GM19328 (cell line): ENCODE results near the gene SNX13.
"Not testable (repeated sequence)": the region's sequence is repeated elsewhere in the genome, so short reads cannot be mapped to it uniquely, and the experiment has no call there.

Source experiments
- ATAC-seq: cut with Tn5 transposase; IDR thresholded peaks from one replicate; pipeline ENCODE4 v1.9.1; 2021; ENCODE audit warnings: mild to moderate bottlenecking, moderate library complexity; ENCODE audit not compliant: unreplicated experiment

SNX13 gene

GRCh38 chr7:17913250-17913649, 27.0 kb downstream of the SNX13 start:
- no peak for ATAC-seq

DNA sequence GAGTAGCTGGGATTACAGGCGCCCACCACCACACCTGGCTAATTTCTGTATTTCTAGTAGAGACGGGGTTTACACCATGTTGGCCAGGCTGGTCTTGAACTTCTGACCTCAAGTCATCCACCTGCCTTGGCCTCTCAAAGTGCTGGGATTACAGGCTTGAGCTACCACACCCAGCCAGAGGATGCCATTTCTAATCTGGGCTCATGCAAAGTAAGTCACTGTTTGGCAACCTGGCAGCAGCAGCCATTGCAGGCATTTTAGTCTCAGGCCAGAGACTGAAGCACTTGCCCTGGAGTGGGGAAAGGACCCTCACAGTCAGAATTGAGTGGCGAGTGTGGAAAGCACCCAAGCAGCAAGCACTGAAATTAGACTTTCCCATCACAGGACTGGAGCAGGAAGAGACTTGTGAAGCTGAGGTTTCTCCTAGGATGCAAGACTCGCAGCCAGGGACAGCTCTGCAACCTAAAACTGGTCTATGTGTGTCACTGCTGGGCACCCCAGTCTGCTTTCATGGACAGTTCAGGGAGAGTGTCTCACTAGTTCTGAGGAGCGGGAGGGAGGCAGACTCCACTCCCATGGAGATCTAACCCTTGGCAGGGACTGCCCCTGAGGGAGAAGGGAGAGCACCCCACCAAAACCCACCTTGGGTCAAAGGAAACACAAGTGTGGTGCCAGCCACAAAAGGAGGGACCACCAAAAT, 27.6 kb downstream of the SNX13 start:
- ATAC-seq: no peak

- no peak for ATAC-seq
These were observed 28.2 kb downstream of the SNX13 start for GRCh38 chr7:17912050-17912449.

GRCh38 chr7:17910377-17910776, 29.9 kb downstream of the SNX13 start:
- ATAC-seq: no peak

- ATAC-seq: not testable (repeated sequence)
These were observed 31.0 kb downstream of the SNX13 start for GRCh38 chr7:17909310-17909709.

- no peak for ATAC-seq
These were observed 33.3 kb downstream of the SNX13 start for GRCh38 chr7:17907014-17907413.

DNA sequence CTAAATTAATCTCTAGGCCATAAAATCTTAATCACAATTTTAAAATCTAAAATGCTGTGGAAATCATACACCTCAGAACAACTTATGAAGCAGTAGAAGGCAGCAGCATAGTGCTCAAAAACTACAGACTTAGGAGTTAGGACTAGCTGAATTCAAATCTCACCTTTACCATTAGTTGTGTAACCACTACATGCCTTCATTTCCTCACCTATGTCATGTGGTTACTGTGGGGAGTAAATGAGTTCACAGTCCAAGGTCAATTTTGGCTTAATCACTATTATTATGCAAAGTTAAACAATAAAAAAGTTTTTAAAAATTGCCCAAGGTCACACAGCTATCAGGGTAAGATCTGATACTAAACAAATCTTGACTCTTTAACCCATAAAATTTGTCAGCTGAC, 37.0 kb downstream of the SNX13 start:
- ATAC-seq: no peak

DNA sequence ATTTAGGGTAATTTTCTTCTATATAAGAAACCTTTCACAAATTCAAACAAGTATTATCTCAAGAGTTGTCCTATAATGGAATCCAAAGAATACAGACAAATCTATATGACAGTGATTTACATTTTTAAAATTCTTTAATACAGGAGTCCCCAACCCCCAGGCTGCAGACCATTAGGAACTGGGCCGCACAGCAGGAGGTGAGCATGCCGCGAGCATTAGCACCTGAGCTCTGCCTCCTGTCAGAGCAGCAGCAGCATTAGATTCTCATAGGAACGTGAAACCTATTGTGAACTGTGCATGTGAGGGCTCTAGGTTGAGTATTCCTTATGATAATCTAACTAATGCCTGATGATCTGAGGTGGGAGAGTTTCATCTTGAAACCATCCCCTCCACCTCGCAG, 37.7 kb downstream of the SNX13 start:
- no peak for ATAC-seq

GRCh38 chr7:17900464-17900863, 39.8 kb downstream of the SNX13 start:
- no peak for ATAC-seq

DNA sequence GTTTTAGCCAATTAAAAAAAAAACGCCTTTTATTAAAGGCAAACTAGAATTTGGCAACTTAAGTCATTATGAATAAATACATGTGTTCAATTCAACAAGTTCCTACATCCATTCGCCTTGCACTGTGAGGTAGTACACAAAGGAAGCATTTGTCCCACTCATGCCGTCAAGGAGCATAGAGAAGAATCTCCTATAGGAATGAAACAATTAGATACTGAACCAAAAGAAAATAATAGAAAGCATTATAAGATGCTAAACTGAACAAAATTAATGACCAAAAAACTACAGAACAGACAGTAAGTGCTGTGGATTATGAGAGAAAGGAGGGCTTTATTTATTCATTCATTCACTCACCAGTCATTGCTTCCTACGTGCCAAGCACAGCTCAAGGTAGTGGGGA, 42.2 kb downstream of the SNX13 start:
- no peak for ATAC-seq

GRCh38 chr7:17887286-17887685, 53.0 kb downstream of the SNX13 start:
- ATAC-seq: no peak

DNA sequence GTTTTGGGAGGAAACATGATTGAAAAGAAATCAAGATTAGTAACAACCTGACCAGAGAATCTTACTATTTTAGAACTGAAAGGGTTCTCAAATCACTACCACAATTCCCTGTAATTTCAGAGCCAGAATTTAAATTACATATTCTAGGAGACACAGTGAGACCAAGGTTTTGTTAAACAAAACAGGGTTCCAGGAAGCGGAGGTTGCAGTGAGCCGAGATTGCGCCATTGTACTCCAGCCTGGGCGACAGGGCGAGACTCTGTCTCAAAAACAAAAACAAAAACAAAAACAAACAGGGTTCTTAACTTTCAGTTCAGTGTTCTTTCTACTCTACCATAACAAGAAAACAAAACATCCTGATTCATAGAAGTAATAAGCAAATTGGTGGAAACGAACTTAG, 57.6 kb downstream of the SNX13 start:
- no peak for ATAC-seq

DNA sequence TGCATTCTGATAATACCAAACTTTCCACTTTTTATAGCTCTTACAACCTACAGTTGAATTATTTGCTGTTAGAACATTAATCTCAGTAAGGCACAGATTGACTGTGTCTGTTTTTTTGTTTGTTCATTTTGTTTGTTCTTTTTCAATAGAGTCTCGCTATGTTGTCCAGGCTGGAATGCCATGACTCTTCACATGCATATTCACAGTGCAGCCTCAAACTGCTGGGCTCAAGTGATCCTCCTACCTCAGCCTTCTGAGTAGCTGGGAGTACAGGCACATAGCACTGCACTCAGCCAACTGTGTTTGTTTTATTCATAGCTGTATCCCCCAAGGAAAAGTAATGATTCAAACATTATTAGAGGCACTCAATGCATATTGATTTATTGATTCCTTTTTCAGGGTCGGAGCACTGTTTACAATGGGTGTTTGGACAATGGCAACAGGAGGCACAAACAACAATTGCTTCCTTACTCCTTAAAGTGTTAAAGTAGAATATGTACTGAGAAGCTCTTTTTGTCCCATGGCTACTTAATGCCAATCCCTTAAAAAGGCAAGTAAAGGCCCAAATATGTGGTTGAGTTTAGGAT, 61.1 kb downstream of the SNX13 start:
- no peak for ATAC-seq

GRCh38 chr7:17878627-17879026, 61.7 kb downstream of the SNX13 start:
- no peak for ATAC-seq

- no peak for ATAC-seq
These were observed 68.3 kb downstream of the SNX13 start for GRCh38 chr7:17871815-17872533.

GRCh38 chr7:17870406-17870805, 69.9 kb downstream of the SNX13 start:
- no peak for ATAC-seq

DNA sequence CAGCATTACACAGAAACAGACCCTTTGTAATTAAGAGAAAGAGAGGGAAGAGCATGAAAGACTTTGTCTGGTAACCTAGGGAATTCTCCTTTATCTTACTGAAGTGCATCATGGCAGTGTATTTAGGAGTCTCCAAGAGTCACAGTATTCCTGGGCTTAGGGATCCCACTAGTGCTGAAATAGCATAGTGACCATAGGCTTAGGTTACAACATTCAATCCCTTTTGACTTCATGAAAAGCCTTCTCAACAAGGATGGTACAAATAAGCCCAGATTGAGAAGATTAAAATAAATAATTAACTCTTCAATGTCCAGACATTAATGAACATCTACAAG, 76.5 kb downstream of the SNX13 start:
- no peak for ATAC-seq

DNA sequence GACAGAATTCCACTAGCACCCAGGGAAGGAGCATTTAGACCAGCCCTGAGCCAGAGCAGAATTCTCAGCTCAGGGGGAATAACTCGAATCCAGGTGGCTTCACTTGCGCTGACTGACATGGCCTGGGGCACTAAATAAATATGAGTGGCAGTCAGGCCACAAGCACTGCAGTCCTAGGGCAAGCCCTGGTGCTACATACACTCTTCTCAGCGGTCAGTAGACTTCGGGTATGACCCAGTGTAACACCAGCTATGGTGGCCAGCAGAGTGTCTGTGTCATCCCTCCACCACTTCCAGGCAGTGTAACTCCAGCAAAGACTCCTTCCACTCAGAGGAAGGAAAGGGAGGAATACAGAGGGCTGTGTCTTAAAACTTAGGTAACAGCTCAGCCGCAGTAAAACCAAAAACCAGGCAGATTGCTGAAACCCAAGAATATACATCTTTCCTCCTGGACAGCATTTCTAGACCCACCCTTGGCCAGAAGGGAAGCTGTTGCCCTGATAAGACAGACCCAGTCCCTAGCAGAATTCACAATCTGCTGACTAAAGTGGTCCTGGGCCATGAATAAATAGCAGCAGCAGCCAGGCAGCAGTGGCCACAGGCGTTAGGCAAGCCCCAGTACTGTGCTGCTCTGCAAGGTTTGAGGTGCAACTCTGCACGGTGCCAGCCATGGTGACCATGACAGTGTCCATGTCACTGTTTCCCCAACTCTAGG, 77.0 kb downstream of the SNX13 start:
- ATAC-seq: no peak

DNA sequence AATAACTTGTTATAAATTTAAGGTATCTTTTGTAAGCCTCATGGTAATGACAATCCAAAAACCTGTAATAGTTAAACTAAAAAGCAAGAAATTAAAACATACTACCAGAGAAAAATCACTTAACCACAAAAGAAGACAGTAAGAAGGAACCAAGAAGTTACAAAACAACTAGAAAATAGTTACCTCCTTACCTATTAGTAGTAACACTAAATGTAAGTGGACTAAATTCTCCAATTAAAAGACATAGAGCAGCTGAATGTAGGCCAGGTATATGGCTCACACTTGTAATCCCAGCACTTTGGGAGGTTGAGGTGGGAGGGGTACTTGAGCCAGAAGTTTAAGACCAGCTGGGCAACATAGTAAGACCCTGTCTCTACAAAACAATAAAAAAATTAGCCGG, 84.0 kb downstream of the SNX13 start:
- ATAC-seq: no peak

DNA sequence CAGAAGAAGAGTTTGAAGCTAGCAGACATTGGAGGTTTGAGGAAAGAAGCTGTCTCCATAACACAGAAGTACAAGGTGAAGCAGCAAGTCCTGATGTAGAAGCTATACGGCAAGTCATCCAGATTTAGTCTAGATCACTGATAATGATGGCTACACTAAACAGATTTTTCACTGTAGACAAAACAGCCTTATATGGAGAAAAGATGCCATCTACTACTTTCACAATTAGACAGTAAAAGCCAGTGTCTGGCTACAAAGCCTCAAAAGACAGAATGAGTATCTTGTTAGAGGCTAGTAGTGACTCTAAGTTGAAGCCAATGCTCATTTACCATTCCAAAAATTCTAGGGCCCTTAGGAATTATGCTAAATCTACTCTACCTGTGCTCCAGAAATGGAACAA, 85.1 kb downstream of the SNX13 start:
- ATAC-seq: no peak

DNA sequence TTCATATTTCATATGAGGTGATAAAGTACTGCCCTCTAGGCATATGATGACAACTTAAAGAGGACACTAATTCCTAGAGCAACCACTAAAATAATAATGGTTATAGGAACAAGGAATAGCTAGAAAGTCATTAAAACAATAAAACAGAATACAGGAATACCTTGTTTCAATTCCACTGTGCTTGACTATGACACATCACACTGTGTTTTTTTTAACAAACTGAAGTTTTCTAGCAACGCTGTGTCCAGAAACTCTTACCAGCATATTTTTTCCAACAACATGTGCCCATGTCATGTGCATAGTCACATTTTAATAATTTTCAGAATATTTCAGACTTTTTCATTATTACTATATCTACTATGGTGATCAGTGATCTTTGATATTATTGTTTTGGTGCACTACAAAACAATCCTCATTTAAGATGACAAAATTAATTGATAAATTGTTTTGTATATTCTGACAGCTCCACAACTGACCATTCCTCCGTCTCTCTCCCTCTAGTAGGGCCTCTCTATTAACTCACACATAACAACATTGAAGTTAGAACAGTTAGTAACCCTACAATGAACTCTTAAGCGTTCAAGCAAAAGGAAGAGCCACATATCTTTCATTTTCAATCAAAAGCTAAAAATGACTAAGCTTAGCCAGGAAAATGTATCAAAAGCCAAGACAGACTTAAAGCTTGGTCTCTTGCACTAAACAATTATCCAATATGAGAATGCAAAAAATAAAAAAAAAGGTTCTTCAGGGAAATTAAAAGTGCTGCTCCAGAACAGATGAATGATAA, 85.8 kb downstream of the SNX13 start:
- no peak for ATAC-seq
